GM19455 (cell line): Measurements from ENCODE around the gene PCDHGA4.
"Not testable (repeated sequence)": the region's sequence is repeated elsewhere in the genome, so short reads cannot be mapped to it uniquely, and the experiment has no call there.

Source experiments
- ATAC-seq: cut with Tn5 transposase; IDR thresholded peaks from one replicate; pipeline ENCODE4 v1.9.1; 2021; ENCODE audit not compliant: unreplicated experiment

Gene PCDHGA4

DNA sequence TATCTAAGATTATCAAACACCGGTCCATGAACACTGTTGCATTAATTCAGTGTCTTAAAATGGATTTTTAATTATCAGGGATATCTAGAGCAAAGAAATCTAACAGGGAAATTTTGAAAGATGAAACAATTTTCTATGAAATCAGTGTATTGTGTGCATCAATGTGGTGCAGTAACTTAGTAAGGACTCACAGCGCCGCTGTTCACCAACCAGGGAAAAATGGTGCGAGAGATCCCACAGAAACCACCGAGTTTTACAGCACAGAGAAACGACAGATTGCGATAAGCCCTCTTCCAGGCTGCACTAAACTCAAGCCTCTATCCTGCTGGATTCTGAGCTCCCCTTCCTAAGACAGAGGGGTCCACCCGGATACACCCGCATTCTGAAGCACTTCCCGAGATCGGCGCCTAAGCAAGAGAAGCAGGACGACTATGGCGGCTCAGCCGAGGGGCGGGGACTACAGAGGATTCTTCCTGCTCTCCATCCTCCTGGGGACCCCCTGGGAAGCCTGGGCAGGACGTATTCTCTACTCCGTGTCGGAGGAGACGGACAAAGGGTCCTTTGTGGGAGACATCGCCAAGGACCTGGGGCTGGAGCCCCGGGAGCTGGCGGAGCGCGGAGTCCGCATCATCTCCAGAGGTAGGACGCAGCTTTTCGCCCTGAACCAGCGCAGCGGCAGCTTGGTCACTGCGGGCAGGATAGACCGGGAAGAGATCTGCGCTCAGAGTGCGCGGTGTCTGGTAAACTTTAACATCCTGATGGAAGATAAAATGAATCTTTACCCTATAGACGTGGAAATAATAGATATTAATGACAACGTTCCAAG, 27.9 kb downstream of the PCDHGA4 start, which contains the start of gene PCDHGA7:
Gene PCDHGA7 (plus strand): TSS at position 274 of the 826 bp plus-strand sequence. CDS start 158 bp downstream, at position 432.
- no peak for ATAC-seq

DNA sequence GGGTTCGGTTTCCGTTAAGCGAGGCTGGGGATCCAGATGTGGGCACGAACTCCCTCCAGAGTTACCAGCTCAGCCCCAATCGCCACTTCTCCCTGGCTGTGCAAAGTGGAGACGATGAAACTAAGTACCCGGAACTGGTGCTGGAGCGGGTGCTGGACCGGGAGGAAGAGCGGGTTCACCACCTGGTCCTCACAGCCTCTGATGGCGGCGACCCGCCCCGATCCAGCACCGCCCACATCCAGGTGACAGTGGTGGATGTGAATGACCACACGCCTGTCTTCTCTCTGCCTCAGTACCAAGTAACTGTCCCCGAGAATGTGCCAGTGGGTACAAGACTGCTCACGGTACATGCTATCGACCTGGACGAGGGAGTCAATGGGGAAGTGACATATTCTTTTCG, 28.5 kb downstream of the PCDHGA4 start:
- no peak for ATAC-seq

GRCh38 chr5:141384471-141385267, 29.8 kb downstream of the PCDHGA4 start:
- ATAC-seq: no peak

DNA sequence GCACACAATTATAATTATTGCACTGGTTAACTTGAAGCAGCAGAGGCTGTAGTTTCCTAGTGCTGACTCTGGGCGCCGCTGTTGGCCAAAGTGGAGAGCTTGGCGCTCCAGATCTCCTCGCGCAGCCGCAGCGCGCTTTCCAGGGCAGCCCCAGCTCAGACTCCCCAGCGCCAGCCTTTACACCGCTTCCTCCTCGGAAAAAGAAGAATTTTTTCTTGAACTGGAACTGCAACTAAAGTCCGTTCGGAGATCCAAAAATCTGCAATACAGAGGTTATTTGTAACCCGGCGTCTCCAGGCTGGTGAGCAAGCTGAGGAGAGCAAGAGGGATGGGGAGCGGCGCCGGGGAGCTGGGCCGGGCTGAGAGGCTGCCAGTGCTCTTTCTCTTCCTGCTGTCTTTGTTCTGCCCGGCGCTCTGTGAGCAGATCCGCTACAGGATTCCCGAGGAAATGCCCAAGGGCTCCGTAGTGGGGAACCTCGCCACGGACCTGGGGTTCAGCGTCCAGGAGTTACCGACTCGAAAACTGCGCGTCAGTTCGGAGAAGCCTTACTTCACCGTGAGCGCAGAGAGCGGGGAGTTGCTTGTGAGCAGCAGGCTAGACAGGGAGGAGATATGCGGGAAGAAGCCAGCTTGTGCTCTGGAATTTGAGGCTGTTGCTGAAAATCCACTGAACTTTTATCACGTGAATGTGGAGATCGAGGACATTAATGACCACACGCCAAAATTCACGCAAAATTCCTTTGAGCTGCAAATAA, 32.9 kb downstream of the PCDHGA4 start, which contains the start of gene PCDHGB4:
Gene PCDHGB4 (plus strand): TSS at position 142 of the 755 bp plus-strand sequence. CDS start 187 bp downstream, at position 329.
- ATAC-seq: not testable (repeated sequence)

DNA sequence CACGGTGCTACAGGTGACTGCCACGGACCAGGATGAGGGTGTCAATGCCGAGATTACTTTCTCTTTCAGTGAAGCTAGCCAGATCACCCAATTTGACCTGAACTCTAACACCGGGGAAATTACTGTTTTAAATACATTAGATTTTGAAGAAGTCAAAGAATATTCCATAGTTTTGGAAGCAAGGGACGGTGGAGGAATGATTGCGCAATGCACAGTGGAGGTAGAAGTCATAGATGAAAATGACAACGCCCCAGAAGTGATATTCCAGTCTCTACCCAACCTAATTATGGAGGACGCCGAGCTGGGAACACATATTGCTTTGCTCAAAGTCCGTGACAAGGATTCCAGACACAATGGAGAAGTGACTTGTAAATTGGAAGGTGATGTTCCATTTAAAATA, 33.8 kb downstream of the PCDHGA4 start:
- ATAC-seq: no peak

DNA sequence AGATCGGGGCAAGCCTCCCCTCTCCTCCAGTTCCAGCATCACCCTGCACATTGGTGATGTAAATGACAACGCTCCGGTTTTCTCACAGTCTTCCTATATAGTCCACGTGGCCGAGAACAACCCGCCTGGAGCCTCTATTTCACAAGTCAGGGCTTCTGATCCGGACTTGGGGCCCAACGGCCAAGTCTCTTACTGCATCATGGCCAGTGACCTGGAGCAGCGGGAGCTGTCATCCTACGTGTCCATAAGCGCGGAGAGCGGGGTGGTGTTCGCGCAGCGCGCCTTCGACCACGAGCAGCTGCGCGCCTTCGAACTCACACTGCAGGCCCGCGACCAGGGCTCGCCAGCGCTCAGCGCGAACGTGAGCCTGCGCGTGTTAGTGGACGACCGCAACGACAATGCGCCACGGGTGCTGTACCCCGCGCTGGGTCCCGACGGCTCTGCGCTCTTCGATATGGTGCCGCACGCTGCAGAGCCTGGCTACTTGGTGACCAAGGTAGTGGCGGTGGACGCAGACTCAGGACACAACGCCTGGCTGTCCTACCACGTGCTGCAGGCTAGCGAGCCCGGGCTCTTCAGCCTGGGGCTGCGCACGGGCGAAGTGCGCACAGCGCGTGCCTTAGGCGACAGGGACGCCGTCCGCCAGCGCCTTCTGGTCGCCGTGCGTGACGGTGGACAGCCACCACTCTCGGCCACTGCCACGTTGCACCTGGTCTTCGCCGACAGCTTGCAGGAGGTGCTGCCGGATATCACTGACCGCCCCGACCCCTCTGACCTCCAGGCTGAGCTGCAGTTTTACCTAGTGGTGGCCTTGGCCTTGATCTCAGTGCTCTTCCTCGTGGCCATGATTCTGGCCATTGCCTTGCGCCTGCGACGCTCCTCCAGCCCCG, 34.6 kb downstream of the PCDHGA4 start:
- ATAC-seq: no peak

DNA sequence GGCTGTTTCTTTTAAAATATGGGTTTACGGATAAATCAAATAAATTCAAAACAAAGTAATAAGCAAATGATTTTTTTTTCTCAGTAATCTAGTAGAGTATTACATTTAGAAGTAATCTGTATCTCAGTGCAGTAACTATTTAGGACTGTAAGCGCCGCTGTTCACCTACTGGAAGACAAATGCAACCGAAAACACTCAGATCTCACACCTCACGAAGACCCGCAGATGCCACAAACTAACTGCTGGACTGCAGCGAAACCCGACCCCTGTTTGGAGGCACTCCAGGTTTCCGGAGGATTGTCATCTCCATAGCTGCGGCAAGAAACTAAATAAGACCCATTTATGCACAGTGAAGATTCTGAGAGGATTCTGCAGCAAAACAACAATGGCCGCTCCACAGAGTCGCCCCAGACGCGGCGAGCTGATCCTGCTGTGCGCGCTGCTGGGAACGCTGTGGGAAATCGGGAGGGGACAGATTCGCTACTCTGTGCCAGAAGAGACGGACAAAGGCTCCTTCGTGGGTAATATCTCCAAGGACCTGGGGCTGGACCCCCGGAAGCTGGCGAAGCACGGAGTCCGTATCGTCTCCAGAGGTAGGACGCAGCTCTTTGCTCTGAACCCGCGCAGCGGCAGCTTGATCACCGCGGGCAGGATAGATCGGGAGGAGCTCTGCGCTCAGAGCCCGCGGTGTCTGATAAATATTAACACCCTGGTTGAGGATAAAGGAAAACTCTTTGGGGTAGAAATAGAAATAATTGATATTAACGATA, 37.8 kb downstream of the PCDHGA4 start, which contains the start of gene PCDHGA8:
Gene PCDHGA8 (plus strand): TSS at position 205 of the 770 bp plus-strand sequence. CDS start 181 bp downstream, at position 386.
- no peak for ATAC-seq

- ATAC-seq: no peak
Measured at GRCh38 chr5:141393267-141393666, 38.4 kb downstream of the PCDHGA4 start.

GRCh38 chr5:141394401-141395187, 39.8 kb downstream of the PCDHGA4 start:
- not testable (repeated sequence) for ATAC-seq

GRCh38 chr5:141397756-141398551, 43.1 kb downstream of the PCDHGA4 start, which contains the start of gene PCDHGB5:
Gene PCDHGB5 (plus strand): TSS chr5:141397947. CDS start chr5:141398128, 181 bp downstream.
- ATAC-seq: peak; percentile 97

GRCh38 chr5:141398608-141399007, 43.8 kb downstream of the PCDHGA4 start:
- no peak for ATAC-seq

GRCh38 chr5:141399555-141400258, 44.9 kb downstream of the PCDHGA4 start:
- ATAC-seq: no peak

GRCh38 chr5:141402553-141403243, 47.9 kb downstream of the PCDHGA4 start, which contains the start of gene PCDHGA9:
Gene PCDHGA9 (plus strand): TSS chr5:141402778. CDS start chr5:141402953, 175 bp downstream.
- no peak for ATAC-seq

DNA sequence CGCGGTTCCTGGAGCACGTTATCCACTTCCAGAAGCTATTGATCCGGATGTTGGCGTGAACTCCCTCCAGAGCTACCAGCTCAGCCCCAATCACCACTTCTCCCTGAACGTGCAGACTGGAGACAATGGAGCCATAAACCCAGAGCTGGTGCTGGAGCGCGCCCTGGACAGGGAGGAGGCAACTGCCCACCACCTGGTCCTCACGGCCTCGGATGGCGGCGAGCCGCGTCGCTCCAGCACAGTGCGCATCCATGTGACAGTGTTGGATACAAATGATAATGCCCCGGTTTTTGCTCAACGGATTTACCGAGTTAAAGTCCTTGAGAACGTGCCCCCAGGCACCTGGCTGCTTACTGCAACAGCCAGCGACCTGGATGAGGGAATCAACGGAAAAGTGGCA, 48.6 kb downstream of the PCDHGA4 start:
- ATAC-seq: no peak
